NOMO-1 treated with DMSO at 0.1 percent for 48 hours (cell line): ENCODE data around the gene TGFBR3.

Experiments used
- DNase-seq: peaks from one replicate; lab custom pipeline; 2025; ENCODE audit not compliant: unreplicated experiment; lab: John Stamatoyannopoulos, UW

TGFBR3 gene

GRCh38 chr1:91885716-91886506, at the start of gene TGFBR3:
Gene TGFBR3 (minus strand): TSS chr1:91886151. CDS start chr1:91861531, 24,620 bp downstream.
- DNase-seq, result peak; percentile 55

- no peak for DNase-seq
These were observed 43.3 kb upstream of the TGFBR3 start for GRCh38 chr1:91929250-91929649.

GRCh38 chr1:91928026-91928425, 42.1 kb upstream of the TGFBR3 start:
- no peak for DNase-seq

GRCh38 chr1:91925644-91926435, 39.9 kb upstream of the TGFBR3 start:
- DNase-seq, result no peak

- no peak for DNase-seq
These were observed 38.2 kb upstream of the TGFBR3 start for GRCh38 chr1:91924146-91924545.

GRCh38 chr1:91919962-91920361, 34.0 kb upstream of the TGFBR3 start:
- no peak for DNase-seq

- no peak for DNase-seq
These were observed 31.0 kb upstream of the TGFBR3 start for GRCh38 chr1:91916811-91917460.

- DNase-seq, result no peak
These were observed 30.1 kb upstream of the TGFBR3 start for GRCh38 chr1:91916046-91916445.

- no peak for DNase-seq
These were observed 27.1 kb upstream of the TGFBR3 start for GRCh38 chr1:91913018-91913417.

- no peak for DNase-seq
These were observed 26.3 kb upstream of the TGFBR3 start for GRCh38 chr1:91912266-91912665.

GRCh38 chr1:91901231-91901630, 15.3 kb upstream of the TGFBR3 start:
- DNase-seq, result no peak

- DNase-seq, result no peak
These were observed 14.6 kb upstream of the TGFBR3 start for GRCh38 chr1:91900562-91900961.

GRCh38 chr1:91897016-91897415, 11.1 kb upstream of the TGFBR3 start:
- no peak for DNase-seq

- no peak for DNase-seq
These were observed 10.0 kb upstream of the TGFBR3 start for GRCh38 chr1:91895832-91896556.

GRCh38 chr1:91894036-91894761, 8.2 kb upstream of the TGFBR3 start:
- no peak for DNase-seq

GRCh38 chr1:91891969-91892368, 6.0 kb upstream of the TGFBR3 start:
- DNase-seq, result no peak

GRCh38 chr1:91891454-91891853, 5.5 kb upstream of the TGFBR3 start:
- DNase-seq, result no peak

- DNase-seq, result no peak
These were observed 3.9 kb upstream of the TGFBR3 start for GRCh38 chr1:91889717-91890459.

- no peak for DNase-seq
These were observed 687 bp downstream of the TGFBR3 start for GRCh38 chr1:91885213-91885715.
